IMR-90 (cell line): ENCODE measurements around the gene RPAIN. TPM values are rescaled to one million over a fixed set of nuclear protein-coding genes. Genes with fewer than 3 reads are reported as not detected.

Source experiments
- ATAC-seq: fragments of 200-7000 bp; cut with Tn5 transposase; 2 replicates; pipeline ENCODE4 v1.9.1; 2020; ENCODE audit warnings: low read depth, mild to moderate bottlenecking, moderate library complexity
- BruUV-seq: library from RNA; stranded (reverse); fragments of 400-500 nt; replicated peaks from 2 replicates; lab custom pipeline; 2021; lab: Mats Ljungman, UMichigan
- CTCF ChIA-PET: fragments of 300-600 bp; formaldehyde crosslinking; extraction: SDS; loops from one replicate; lab custom pipeline; 2021; ENCODE audit warnings: antibody characterized with exemption; lab: Yijun Ruan, JAX
- POLR2A ChIA-PET: fragments of 300-600 bp; sonication (Branson Sonifier 250); formaldehyde crosslinking; loops from one replicate; lab custom pipeline; 2022; ENCODE audit warnings: antibody characterized with exemption; ENCODE audit not compliant: unreplicated experiment; lab: Charles Lee
- DNase-seq: peaks from one replicate; pipeline ENCODE4 v3.0.0; 2013
- H2AFZ ChIP-seq: replicated peaks from 2 replicates; pipeline ENCODE3; 2013; ENCODE audit warnings: low read length, mild to moderate bottlenecking; ENCODE audit not compliant: poor library complexity
- H2AK5ac ChIP-seq: 2 replicates; pipeline ENCODE4 v1.6.1; 2013; ENCODE audit warnings: low read depth, low read length, inconsistent platforms
- H2AK9ac ChIP-seq: replicated peaks from 2 replicates; pipeline ENCODE3; 2013; ENCODE audit warnings: mild to moderate bottlenecking, low read depth, low read length, moderate library complexity; ENCODE audit not compliant: poor library complexity
- H2BK120ac ChIP-seq: 2 replicates; pipeline ENCODE4 v1.6.1; 2013; ENCODE audit warnings: low read depth, low read length, inconsistent platforms
- H2BK15ac ChIP-seq: 3 replicates; pipeline ENCODE4 v1.6.1; 2013; ENCODE audit warnings: low read depth, low read length, inconsistent platforms
- H2BK20ac ChIP-seq: 2 replicates; pipeline ENCODE4 v1.6.1; 2013; ENCODE audit warnings: low read depth, mild to moderate bottlenecking, inconsistent platforms, low read length, moderate library complexity
- H2BK5ac ChIP-seq: 2 replicates; pipeline ENCODE4 v1.6.1; 2013; ENCODE audit warnings: mild to moderate bottlenecking, low read depth, low read length, inconsistent platforms; ENCODE audit not compliant: poor library complexity, severe bottlenecking
- H3K14ac ChIP-seq: replicated peaks from 2 replicates; pipeline ENCODE4 v1.6.1; 2013; ENCODE audit warnings: low read depth, low read length, inconsistent platforms
- H3K18ac ChIP-seq: 2 replicates; pipeline ENCODE4 v1.6.1; 2013; ENCODE audit warnings: low read depth, low read length, control low read depth
- H3K23ac ChIP-seq: 2 replicates; pipeline ENCODE4 v1.6.1; 2013; ENCODE audit warnings: low read depth, low read length, inconsistent platforms
- H3K27ac ChIP-seq: 2 replicates; pipeline ENCODE4 v1.5.1; 2013; ENCODE audit warnings: mild to moderate bottlenecking, control low read depth, low read length; ENCODE audit not compliant: insufficient read depth
- H3K27me3 ChIP-seq: 2 replicates; pipeline ENCODE4 v1.6.1; 2013; ENCODE audit warnings: low read length; ENCODE audit not compliant: control insufficient read depth, insufficient read depth
- H3K36me3 ChIP-seq: 2 replicates; pipeline ENCODE4 v1.6.1; 2013; ENCODE audit warnings: low read length, mixed read lengths; ENCODE audit not compliant: control insufficient read depth, insufficient read depth
- H3K4ac ChIP-seq: 2 replicates; pipeline ENCODE4 v1.6.1; 2013; ENCODE audit warnings: low read depth, low read length, inconsistent platforms
- H3K4me1 ChIP-seq: 2 replicates; pipeline ENCODE4 v1.6.1; 2013; ENCODE audit warnings: low read length, mixed read lengths; ENCODE audit not compliant: control insufficient read depth, insufficient read depth
- H3K4me2 ChIP-seq: 2 replicates; pipeline ENCODE4 v1.6.1; 2013; ENCODE audit warnings: low read depth, mild to moderate bottlenecking, control low read depth, low read length, moderate library complexity
- H3K4me3 ChIP-seq: 2 replicates; pipeline ENCODE4 v1.5.1; 2013; ENCODE audit warnings: low read depth, mild to moderate bottlenecking, control low read depth, low read length, moderate library complexity; ENCODE audit not compliant: insufficient read depth
- H3K56ac ChIP-seq: 2 replicates; pipeline ENCODE4 v1.6.1; 2013; ENCODE audit warnings: low read length, inconsistent platforms; ENCODE audit not compliant: insufficient read depth; ENCODE audit errors: extremely low read depth
- H3K79me1 ChIP-seq, 2 experiments: 2 replicates each; pipeline ENCODE4 v1.6.1; 2013; ENCODE audit warnings: low read length in 2 of 2, inconsistent platforms in 1 of 2, low read depth in 1 of 2
- H3K9ac ChIP-seq: 2 replicates; pipeline ENCODE4 v1.6.1; 2013; ENCODE audit warnings: low read depth, low read length, control low read depth
- H3K9me1 ChIP-seq: 2 replicates; pipeline ENCODE4 v1.6.1; 2013; ENCODE audit warnings: low read length, inconsistent platforms; ENCODE audit not compliant: insufficient read depth
- H3K9me3 ChIP-seq: 2 replicates; pipeline ENCODE4 v1.6.1; 2013; ENCODE audit warnings: low read length; ENCODE audit not compliant: control insufficient read depth, insufficient read depth
- H4K20me1 ChIP-seq: 2 replicates; pipeline ENCODE4 v1.6.1; 2013; ENCODE audit warnings: low read length, inconsistent platforms; ENCODE audit not compliant: insufficient read depth
- H4K5ac ChIP-seq: 2 replicates; pipeline ENCODE4 v1.6.1; 2013; ENCODE audit warnings: mild to moderate bottlenecking, low read depth, low read length, control low read depth
- H4K8ac ChIP-seq, 2 experiments: 2 replicates each; pipeline ENCODE4 v1.6.1; 2013; ENCODE audit warnings: low read depth in 2 of 2, low read length in 2 of 2, control low read depth in 1 of 2, inconsistent platforms in 1 of 2
- H4K91ac ChIP-seq: 2 replicates; pipeline ENCODE4 v1.6.1; 2013; ENCODE audit warnings: low read depth, low read length, inconsistent platforms; ENCODE audit not compliant: insufficient read depth
- FOS ChIP-seq: fragments of 150-350 bp; IDR thresholded peaks from 2 replicates; pipeline ENCODE4 v1.6.1; 2016; ENCODE audit warnings: low read depth, low read length
- WGBS, 2 experiments: methylation state at CpG; one replicate each; pipeline versions ENCODE4 v1.1.5 to v1.1.7; 2013; ENCODE audit warnings: missing lambda C conversion rate in 2 of 2; ENCODE audit not compliant: insufficient read length in 1 of 2; ENCODE audit errors: extremely low coverage in 2 of 2; 5-methylcytosine and 5-hydroxymethylcytosine counted together
- dilution Hi-C: fragments of 300-500 bp; cut with HindIII; formaldehyde crosslinking; loops from one replicate; pipeline ENCODE4 v1.14.3; 2018; ENCODE audit warnings: low sequenced_read_pairs; ENCODE audit not compliant: unreplicated experiment
- in situ Hi-C: fragments of 300-500 bp; cut with MboI; formaldehyde crosslinking; loops from 3 replicates; pipeline ENCODE4 v1.14.3; 2019; ENCODE audit warnings: low sequenced_read_pairs, inconsistent platforms, mixed read lengths
- intact Hi-C: fragments of 100-400 bp; cut with micrococcal nuclease; formaldehyde crosslinking; loops from 2 replicates; pipeline ENCODE4 v1.10.0; 2022
- polyA plus RNA-seq, 3 experiments: library from polyadenylated mRNA; depleted of rRNA; stranded (reverse); fragments of >200 nt; gene quantifications; 2 replicates each; pipeline ENCODE4 v1.2.3, GENCODE V29; 2012; ENCODE audit warnings: low replicate concordance in 1 of 3
- total RNA-seq: library from RNA; depleted of rRNA; stranded (reverse); fragments of >200 nt; gene quantifications from 2 replicates; pipeline ENCODE4 v1.2.3, GENCODE V29; 2012

The RPAIN gene
- total and polyA plus RNA-seq, 2 of the 4 experiments (the other 2 are of a cell fraction), result 28.7 to 34.9 TPM

DNA sequence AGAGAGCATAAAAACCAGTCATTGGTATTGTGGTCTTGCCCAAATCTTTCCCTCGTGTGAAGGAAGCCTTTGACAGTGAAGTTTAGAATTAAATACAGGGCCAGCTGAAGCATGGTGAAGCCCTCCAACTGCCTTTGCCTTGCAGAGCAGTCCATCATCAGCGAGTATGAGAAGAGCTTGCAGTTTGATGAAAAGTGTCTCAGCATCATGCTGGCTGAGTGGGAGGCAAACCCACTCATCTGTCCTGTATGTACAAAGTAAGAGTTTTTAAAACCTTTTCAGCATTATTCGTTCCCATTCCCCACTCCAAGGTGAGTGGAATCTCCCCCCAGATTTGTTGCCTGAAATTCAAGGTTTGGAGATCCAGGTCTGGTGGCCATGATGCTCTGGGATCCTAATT, 5.8 kb downstream of the RPAIN start:
- no peak overlapping the region for H2BK120ac ChIP-seq
- H3K9me3 ChIP-seq, result no peaks in the 10 kb centered on the region
- dilution Hi-C loops (no loop called here), in situ Hi-C loops (no loop called here), intact Hi-C loops (no loop called here)
- H4K5ac ChIP-seq, result no peak overlapping the region
- ChIA-PET CTCF (no interaction called here), POLR2A (no interaction called here)
- no peak overlapping the region for H3K14ac ChIP-seq
- no CpG with 5 or more reads among the region's 3 CpGs for WGBS, 2 experiments
- H3K4ac ChIP-seq, result no peak overlapping the region
- no peak overlapping the region for H3K4me3 ChIP-seq
- BruUV-seq, result no TSS peak
- ATAC-seq, result no peak
- H3K27me3 ChIP-seq, result no peaks in the 10 kb centered on the region
- DNase-seq, result no peak
- H2AK9ac ChIP-seq, result no peak overlapping the region
- no peak overlapping the region for H3K27ac ChIP-seq
- no peak overlapping the region for H3K9ac ChIP-seq
- peaks cover 29% of the 10 kb centered on the region for H3K9me1 ChIP-seq
- H2BK20ac ChIP-seq, result no peak overlapping the region
- H3K4me2 ChIP-seq, result no peak overlapping the region
- peaks cover 44 to 75% of the 10 kb centered on the region in 2 experiments for H3K79me1 ChIP-seq
- peaks cover 10% of the 10 kb centered on the region; the same call in 1 of the 2 replicates for H4K20me1 ChIP-seq
- no peak overlapping the region for H3K18ac ChIP-seq
- no peak overlapping the region for H3K56ac ChIP-seq
- H2BK5ac ChIP-seq, result no peak overlapping the region
- H2BK15ac ChIP-seq, result no peak overlapping the region
- TF ChIP-seq FOS, result no peak
- no peak overlapping the region for H3K23ac ChIP-seq
- peaks cover 52% of the 10 kb centered on the region for H3K36me3 ChIP-seq
- H2AK5ac ChIP-seq, result 0 out of 2 replicates have a peak overlapping the region, but pooled peaks have one; percentile 4
- H3K4me1 ChIP-seq, result peaks cover 6% of the 10 kb centered on the region
- no peak overlapping the region for H4K91ac ChIP-seq
- no peak overlapping the region for H2AFZ ChIP-seq
- H4K8ac ChIP-seq, result no peak overlapping the region
